Kidney epithelial cell (primary cell): ENCODE results near the gene TSEN15. TPM values are rescaled to one million over a fixed set of nuclear protein-coding genes. Genes with fewer than 3 reads are reported as not detected.

Source experiments
- DNase-seq: peaks from one replicate; pipeline ENCODE4 v3.0.0-alpha.2; 2010; ENCODE audit warnings: low read depth
- H3K27me3 ChIP-seq: 2 replicates; pipeline ENCODE4 v1.6.0; 2011; ENCODE audit warnings: low read length; ENCODE audit not compliant: control insufficient read depth, insufficient read depth
- H3K36me3 ChIP-seq: 2 replicates; pipeline ENCODE4 v1.5.1; 2011; ENCODE audit warnings: low read length; ENCODE audit not compliant: control insufficient read depth, insufficient read depth
- H3K4me3 ChIP-seq: 2 replicates; pipeline ENCODE4 v1.5.1; 2011; ENCODE audit warnings: low read depth, mild to moderate bottlenecking, control low read depth, low read length
- CTCF ChIP-seq: IDR thresholded peaks from 2 replicates; pipeline ENCODE4 v1.5.1; 2011; ENCODE audit warnings: mild to moderate bottlenecking, moderate library complexity, low read length, control low read depth, inconsistent platforms; ENCODE audit not compliant: insufficient read depth, poor library complexity, severe bottlenecking
- total RNA-seq: library from RNA; depleted of rRNA; stranded (reverse); fragments of >200 nt; gene quantifications from 2 replicates; pipeline ENCODE4 v1.2.3, GENCODE V29; 2015

Gene TSEN15
- total RNA-seq, 1 donor from 2014 or later = 50.1 TPM

GRCh38 chr1:184014271-184014670 lies 37.3 kb upstream of the TSEN15 start:
- Histone ChIP-seq H3K36me3 (no peaks in the 10 kb centered on the region), H3K4me3 (no peak overlapping the region), H3K27me3 (no peaks in the 10 kb centered on the region)
- TF ChIP-seq CTCF = no peak
- DNase-seq = no peak

- Histone ChIP-seq H3K36me3 (no peaks in the 10 kb centered on the region), H3K27me3 (no peaks in the 10 kb centered on the region), H3K4me3 (no peak overlapping the region)
- DNase-seq = no peak
- no peak for TF ChIP-seq CTCF
Observed at GRCh38 chr1:184016169-184016568, 35.4 kb upstream of the TSEN15 start.

- Histone ChIP-seq H3K27me3 (no peaks in the 10 kb centered on the region), H3K4me3 (no peak overlapping the region), H3K36me3 (no peaks in the 10 kb centered on the region)
- TF ChIP-seq CTCF = no peak
- no peak for DNase-seq
Observed at GRCh38 chr1:184017306-184017705, 34.2 kb upstream of the TSEN15 start.

GRCh38 chr1:184018622-184019021 lies 32.9 kb upstream of the TSEN15 start:
- DNase-seq = no peak
- TF ChIP-seq CTCF = no peak
- Histone ChIP-seq H3K4me3 (no peak overlapping the region), H3K27me3 (no peaks in the 10 kb centered on the region), H3K36me3 (no peaks in the 10 kb centered on the region)

- DNase-seq = no peak
- H3K4me3 ChIP-seq = no peak overlapping the region
- no peaks in the 10 kb centered on the region for H3K27me3 ChIP-seq
- TF ChIP-seq CTCF = no peak
- H3K36me3 ChIP-seq = no peaks in the 10 kb centered on the region
Observed at GRCh38 chr1:184019069-184019468, 32.5 kb upstream of the TSEN15 start.

GRCh38 chr1:184019506-184019905 lies 32.0 kb upstream of the TSEN15 start:
- no peak for TF ChIP-seq CTCF
- Histone ChIP-seq H3K36me3 (no peaks in the 10 kb centered on the region), H3K27me3 (no peaks in the 10 kb centered on the region), H3K4me3 (no peak overlapping the region)
- no peak for DNase-seq
